Panc1 (cell line): ENCODE data around the gene TLR6. TPM values are rescaled to one million over a fixed set of nuclear protein-coding genes. Genes with fewer than 3 reads are reported as not detected.
A peak's percentile ranks its signal among the peaks of the same experiment; 100 is the strongest.

Source experiments
- ATAC-seq: fragments of 200-7000 bp; cut with Tn5 transposase; 2 replicates; pipeline ENCODE4 v1.9.1; 2020; ENCODE audit warnings: mild to moderate bottlenecking, moderate library complexity
- BruUV-seq: library from RNA; stranded (reverse); fragments of 400-500 nt; replicated peaks from 2 replicates; lab custom pipeline; 2021; lab: Mats Ljungman, UMichigan
- CTCF ChIA-PET: fragments of 300-600 bp; sonication (Branson Sonifier 250); formaldehyde crosslinking; loops from one replicate; lab custom pipeline; 2022; ENCODE audit warnings: antibody characterized with exemption; lab: Charles Lee
- POLR2A ChIA-PET: fragments of 300-600 bp; sonication (Branson Sonifier 250); formaldehyde crosslinking; loops from one replicate; lab custom pipeline; 2022; ENCODE audit warnings: antibody characterized with exemption; lab: Charles Lee
- DNase-seq: peaks from one replicate; pipeline ENCODE4 v3.0.0-alpha.2; 2010; ENCODE audit warnings: low read depth, low spot score
- H3K27ac ChIP-seq: 2 replicates; pipeline ENCODE4 v1.5.1; 2011; ENCODE audit warnings: mild to moderate bottlenecking, low read length, inconsistent platforms
- H3K27me3 ChIP-seq: fragments of 200-500 bp; sonication (Bioruptor generic); 2 replicates; pipeline ENCODE4 v1.6.0; 2014; ENCODE audit warnings: low read length, inconsistent platforms; ENCODE audit not compliant: control insufficient read depth, insufficient read depth
- H3K36me3 ChIP-seq: fragments of 200-500 bp; sonication (Bioruptor generic); 2 replicates; pipeline ENCODE4 v1.5.1; 2014; ENCODE audit warnings: inconsistent platforms, mild to moderate bottlenecking, low read length, moderate library complexity; ENCODE audit not compliant: control insufficient read depth, insufficient read depth
- H3K4me1 ChIP-seq: 2 replicates; pipeline ENCODE4 v1.5.1; 2011; ENCODE audit warnings: inconsistent platforms, mild to moderate bottlenecking, low read length, moderate library complexity; ENCODE audit not compliant: control insufficient read depth, insufficient read depth
- H3K4me3 ChIP-seq, 2 experiments: 2 replicates each; pipeline ENCODE4 v1.5.1; 2011 to 2012; ENCODE audit warnings: low read depth in 2 of 2, low read length in 2 of 2, mild to moderate bottlenecking in 2 of 2, inconsistent platforms in 1 of 2, moderate library complexity in 1 of 2
- H3K9me3 ChIP-seq: fragments of 200-500 bp; sonication (Bioruptor generic); 2 replicates; pipeline ENCODE4 v1.5.1; 2014; ENCODE audit warnings: low read depth, mild to moderate bottlenecking, inconsistent platforms, low read length, moderate library complexity; ENCODE audit not compliant: control insufficient read depth, insufficient read depth
- POLR2AphosphoS5 ChIP-seq: IDR thresholded peaks from 2 replicates; pipeline ENCODE4 v1.6.1; 2012; ENCODE audit warnings: mild to moderate bottlenecking, low read depth, low read length, moderate library complexity
- SIN3A ChIP-seq: IDR thresholded peaks from 2 replicates; pipeline ENCODE4 v1.6.1; 2012; ENCODE audit warnings: low read depth, mild to moderate bottlenecking, low read length, moderate library complexity, borderline replicate concordance; ENCODE audit not compliant: insufficient read depth
- TCF7L2 ChIP-seq: IDR thresholded peaks from 2 replicates; pipeline ENCODE4 v1.6.1; 2011; ENCODE audit warnings: mild to moderate bottlenecking, low read depth, low read length, inconsistent platforms
- in situ Hi-C: cut with HindIII; loops from 2 replicates; pipeline ENCODE4 v1.10.0; 2016; ENCODE audit warnings: low sequenced_read_pairs, low pct_unique_long_range_greater_than_20kb
- intact Hi-C: fragments of 100-400 bp; cut with micrococcal nuclease; formaldehyde crosslinking; loops from one replicate; pipeline ENCODE4 v1.10.0; 2022; ENCODE audit not compliant: unreplicated experiment
- total RNA-seq: library from RNA; stranded (reverse); gene quantifications from one replicate; pipeline ENCODE4 v1.2.1, GENCODE V29; 2021; ENCODE audit not compliant: unreplicated experiment
- TF ChIP-seq, protein P1 (sequence below): fragments of 450-650 bp; IDR thresholded peaks from 2 replicates; pipeline ENCODE4 v1.5.1; 2017; ENCODE audit warnings: mild to moderate bottlenecking
- TF ChIP-seq, protein P2 (sequence below), 2 experiments: IDR thresholded peaks; 2 replicates each; pipeline ENCODE4 v1.6.1; 2011 to 2012; ENCODE audit warnings: low read depth in 2 of 2, control low read depth in 1 of 2, low read length in 1 of 2, mild to moderate bottlenecking in 1 of 2, moderate library complexity in 1 of 2; ENCODE audit not compliant: insufficient read depth in 1 of 2

TLR6 gene
- total RNA-seq, 1 experiment from 2014 or later = 1.1 TPM

DNA sequence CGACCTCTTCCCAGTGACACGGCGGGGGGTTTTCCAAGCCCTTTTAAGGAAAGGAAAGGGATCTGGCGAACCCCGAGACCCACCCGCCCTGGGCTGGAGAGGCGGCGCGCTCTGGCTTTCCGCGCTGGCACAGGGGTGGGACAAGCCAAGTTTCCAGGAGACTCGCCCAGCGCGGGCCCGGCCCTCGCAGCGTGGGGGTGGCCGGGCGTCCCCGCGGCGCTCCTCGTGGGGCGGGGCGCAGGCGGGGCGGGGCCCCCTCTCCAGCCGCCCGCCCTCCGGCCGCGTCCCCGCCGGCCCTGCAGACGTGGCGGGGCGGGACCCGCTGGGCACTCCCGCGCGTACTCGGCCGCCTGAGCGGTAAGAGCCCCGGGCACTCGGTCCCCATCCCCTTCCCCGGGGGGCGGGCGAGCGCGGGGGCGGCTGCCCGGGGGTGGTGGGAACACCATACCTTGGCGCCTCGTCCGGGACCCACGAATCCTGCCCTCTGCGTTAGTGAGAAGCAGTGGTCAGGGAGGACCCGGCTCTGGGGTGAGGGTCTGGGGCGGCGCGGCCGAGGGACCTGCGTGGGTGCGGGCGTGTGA is 11.0 kb upstream of the TLR6 start, which contains the start of gene FAM114A1:
Gene FAM114A1, plus strand, starts transcription at position 329 of the 581 bp plus-strand sequence. CDS start 10,273 bp downstream, outside the sequence.
- BruUV-seq = no TSS peak
- TF ChIP-seq, protein P1, sequence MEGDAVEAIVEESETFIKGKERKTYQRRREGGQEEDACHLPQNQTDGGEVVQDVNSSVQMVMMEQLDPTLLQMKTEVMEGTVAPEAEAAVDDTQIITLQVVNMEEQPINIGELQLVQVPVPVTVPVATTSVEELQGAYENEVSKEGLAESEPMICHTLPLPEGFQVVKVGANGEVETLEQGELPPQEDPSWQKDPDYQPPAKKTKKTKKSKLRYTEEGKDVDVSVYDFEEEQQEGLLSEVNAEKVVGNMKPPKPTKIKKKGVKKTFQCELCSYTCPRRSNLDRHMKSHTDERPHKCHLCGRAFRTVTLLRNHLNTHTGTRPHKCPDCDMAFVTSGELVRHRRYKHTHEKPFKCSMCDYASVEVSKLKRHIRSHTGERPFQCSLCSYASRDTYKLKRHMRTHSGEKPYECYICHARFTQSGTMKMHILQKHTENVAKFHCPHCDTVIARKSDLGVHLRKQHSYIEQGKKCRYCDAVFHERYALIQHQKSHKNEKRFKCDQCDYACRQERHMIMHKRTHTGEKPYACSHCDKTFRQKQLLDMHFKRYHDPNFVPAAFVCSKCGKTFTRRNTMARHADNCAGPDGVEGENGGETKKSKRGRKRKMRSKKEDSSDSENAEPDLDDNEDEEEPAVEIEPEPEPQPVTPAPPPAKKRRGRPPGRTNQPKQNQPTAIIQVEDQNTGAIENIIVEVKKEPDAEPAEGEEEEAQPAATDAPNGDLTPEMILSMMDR = no peak
- TF ChIP-seq TCF7L2 (no peak), SIN3A (no peak), POLR2AphosphoS5 (no peak)
- TF ChIP-seq, protein P2, sequence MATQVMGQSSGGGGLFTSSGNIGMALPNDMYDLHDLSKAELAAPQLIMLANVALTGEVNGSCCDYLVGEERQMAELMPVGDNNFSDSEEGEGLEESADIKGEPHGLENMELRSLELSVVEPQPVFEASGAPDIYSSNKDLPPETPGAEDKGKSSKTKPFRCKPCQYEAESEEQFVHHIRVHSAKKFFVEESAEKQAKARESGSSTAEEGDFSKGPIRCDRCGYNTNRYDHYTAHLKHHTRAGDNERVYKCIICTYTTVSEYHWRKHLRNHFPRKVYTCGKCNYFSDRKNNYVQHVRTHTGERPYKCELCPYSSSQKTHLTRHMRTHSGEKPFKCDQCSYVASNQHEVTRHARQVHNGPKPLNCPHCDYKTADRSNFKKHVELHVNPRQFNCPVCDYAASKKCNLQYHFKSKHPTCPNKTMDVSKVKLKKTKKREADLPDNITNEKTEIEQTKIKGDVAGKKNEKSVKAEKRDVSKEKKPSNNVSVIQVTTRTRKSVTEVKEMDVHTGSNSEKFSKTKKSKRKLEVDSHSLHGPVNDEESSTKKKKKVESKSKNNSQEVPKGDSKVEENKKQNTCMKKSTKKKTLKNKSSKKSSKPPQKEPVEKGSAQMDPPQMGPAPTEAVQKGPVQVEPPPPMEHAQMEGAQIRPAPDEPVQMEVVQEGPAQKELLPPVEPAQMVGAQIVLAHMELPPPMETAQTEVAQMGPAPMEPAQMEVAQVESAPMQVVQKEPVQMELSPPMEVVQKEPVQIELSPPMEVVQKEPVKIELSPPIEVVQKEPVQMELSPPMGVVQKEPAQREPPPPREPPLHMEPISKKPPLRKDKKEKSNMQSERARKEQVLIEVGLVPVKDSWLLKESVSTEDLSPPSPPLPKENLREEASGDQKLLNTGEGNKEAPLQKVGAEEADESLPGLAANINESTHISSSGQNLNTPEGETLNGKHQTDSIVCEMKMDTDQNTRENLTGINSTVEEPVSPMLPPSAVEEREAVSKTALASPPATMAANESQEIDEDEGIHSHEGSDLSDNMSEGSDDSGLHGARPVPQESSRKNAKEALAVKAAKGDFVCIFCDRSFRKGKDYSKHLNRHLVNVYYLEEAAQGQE (IDR thresholded peaks at IDR 0.05; ENCODE audit: insufficient read depth in 1 of 2, low read depth in 2 of 2, low read length in 1 of 2) = no peak
- ATAC-seq = peak; percentile 98
- H3K4me1 ChIP-seq = peaks cover 9% of the 10 kb centered on the region
- ChIA-PET CTCF (no interaction called here), POLR2A (no interaction called here)
- intact Hi-C loops (no loop called here), in situ Hi-C loops (no loop called here)
- no peaks in the 10 kb centered on the region for H3K27me3 ChIP-seq
- peak within 1 kb of the TSS; percentile 54 to 71 for H3K4me3 ChIP-seq
- peak within 1 kb of the TSS; percentile 88 for H3K27ac ChIP-seq
- no peak for DNase-seq
- H3K9me3 ChIP-seq = no peaks in the 10 kb centered on the region
- peaks cover 4% of the 10 kb centered on the region; the same call in 1 of the 2 replicates for H3K36me3 ChIP-seq

DNA sequence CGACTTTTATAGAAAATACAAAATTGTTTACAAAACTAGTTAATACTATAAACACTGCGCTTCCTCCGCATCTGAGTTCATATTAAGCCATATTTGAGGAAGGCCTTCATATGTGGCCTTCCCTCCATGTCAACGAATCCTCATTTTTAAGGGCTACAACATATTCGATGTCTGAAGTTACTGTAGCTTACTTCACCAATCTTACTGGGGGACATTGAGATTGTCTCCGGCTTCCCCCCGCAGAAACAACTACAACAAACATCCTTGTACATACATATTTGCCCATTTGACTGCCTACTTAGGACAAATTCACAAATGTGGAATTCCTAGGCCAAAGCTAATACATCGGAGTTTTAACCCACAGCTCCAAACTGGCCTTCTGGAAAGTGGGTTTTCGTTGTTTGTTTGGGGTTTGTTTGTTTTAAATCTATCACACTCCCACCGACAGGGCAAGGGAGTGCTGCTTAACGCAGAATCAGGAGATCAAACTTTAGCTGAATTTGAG is 10.4 kb upstream of the TLR6 start:
- in situ Hi-C loops (no loop called here), intact Hi-C loops (no loop called here)
- H3K27ac ChIP-seq = peak overlapping the region; percentile 88
- no peaks in the 10 kb centered on the region for H3K9me3 ChIP-seq
- BruUV-seq = no TSS peak
- ATAC-seq = no peak
- peaks cover 8% of the 10 kb centered on the region; the same call in 1 of the 2 replicates for H3K4me1 ChIP-seq
- DNase-seq = no peak
- no peaks in the 10 kb centered on the region for H3K27me3 ChIP-seq
- H3K4me3 ChIP-seq = peak overlapping the region; percentile 54 to 71
- peaks cover 4% of the 10 kb centered on the region; the same call in 1 of the 2 replicates for H3K36me3 ChIP-seq
- TF ChIP-seq, protein P1 = no peak
- TF ChIP-seq POLR2AphosphoS5 (no peak), SIN3A (no peak), TCF7L2 (no peak)
- CTCF ChIA-PET = no interaction called here
- POLR2A ChIA-PET = no interaction called here
